HG03045 (cell line): Measurements from ENCODE around the gene IL16.
A peak's percentile ranks its signal among the peaks of the same experiment; 100 is the strongest.
"Not testable (repeated sequence)": the region's sequence is repeated elsewhere in the genome, so short reads cannot be mapped to it uniquely, and the experiment has no call there.

Experiments used
- ATAC-seq: cut with Tn5 transposase; IDR thresholded peaks from one replicate; pipeline ENCODE4 v1.9.1; 2021; ENCODE audit warnings: mild to moderate bottlenecking, moderate library complexity; ENCODE audit not compliant: unreplicated experiment

IL16 gene

DNA sequence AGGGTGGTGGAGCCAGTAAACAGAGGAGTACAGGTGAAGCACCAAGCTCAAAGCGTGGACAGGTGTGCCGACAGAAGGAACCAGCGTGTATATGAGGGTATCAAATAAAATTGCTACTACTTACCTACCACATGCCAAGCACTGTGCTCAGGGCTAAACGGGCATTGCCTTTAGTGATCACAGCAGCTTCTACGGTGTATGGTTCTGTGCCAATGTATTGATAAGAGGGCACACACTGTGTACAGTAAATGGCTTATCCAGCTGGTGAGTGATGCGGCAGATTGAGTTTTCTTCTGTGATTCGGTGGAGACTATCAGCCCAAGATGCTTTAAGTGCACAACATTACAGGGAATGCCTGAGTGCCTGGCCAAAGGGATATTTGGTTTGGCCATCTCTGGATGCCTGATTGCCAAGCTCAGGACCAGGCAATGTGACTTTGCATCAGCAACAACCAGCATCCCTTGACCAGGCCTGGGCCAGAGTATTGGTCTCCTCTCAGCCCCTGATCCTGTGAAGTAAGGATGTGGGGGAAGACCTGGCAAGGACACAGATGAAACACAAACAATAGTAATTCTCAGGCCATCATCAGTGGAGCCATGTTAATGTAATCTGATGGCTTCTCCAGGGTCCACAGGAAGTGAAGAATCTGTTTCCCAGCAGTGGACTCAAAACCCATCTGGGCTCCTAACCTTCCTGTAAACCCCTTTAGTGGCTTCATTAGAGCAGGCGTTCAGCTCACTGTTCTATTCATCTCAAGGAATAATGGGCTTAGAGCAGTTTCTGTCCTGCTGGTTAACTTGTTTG lies 113.2 kb downstream of the IL16 start:
- ATAC-seq = no peak

DNA sequence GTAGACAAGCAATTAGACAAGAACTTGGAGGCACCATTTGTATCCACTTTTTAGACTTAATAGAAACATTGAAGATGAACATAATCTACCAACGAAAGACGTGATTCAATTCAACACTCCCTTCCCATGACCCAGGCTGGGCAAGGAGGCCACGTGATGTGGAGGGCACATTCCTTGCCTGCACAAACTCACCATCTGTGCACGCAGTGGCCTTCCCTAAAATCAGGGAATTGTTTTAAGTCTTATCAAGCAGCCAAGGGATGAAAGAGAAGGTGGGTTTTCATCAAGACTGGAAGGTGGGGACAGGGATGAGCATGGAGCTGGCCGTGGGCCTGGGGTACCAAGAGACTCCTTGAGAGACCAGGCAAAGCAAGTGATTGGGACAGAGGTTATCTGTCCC lies 113.8 kb downstream of the IL16 start:
- no peak for ATAC-seq

- no peak for ATAC-seq
Measured at GRCh38 chr15:81311752-81312464, 115.2 kb downstream of the IL16 start.

GRCh38 chr15:81312790-81313543 lies 116.3 kb downstream of the IL16 start:
- no peak for ATAC-seq

- no peak for ATAC-seq
Measured at GRCh38 chr15:81313686-81314085, 117.0 kb downstream of the IL16 start.

DNA sequence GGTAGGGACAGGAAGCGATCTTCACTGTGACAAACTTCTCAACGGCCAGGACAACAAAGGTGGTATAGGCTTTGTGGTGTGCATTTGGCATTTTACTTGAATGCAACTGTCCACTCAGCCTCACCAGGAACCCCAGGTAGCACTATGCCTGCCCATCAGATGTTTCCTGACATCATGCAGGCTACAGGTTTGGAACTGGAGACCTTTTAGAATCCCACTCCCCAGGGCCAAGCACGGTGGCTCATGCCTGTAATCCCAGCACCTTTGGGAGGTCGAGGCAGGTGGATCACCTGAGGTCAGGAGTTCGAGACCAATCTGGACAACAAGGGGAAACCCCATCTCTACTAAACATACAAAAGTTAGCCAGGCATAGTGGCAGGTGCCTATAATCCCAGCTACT lies 117.7 kb downstream of the IL16 start:
- ATAC-seq = no peak

GRCh38 chr15:81315452-81316175 lies 118.9 kb downstream of the IL16 start:
- no peak for ATAC-seq

GRCh38 chr15:81316267-81316666 lies 119.6 kb downstream of the IL16 start:
- ATAC-seq = no peak

DNA sequence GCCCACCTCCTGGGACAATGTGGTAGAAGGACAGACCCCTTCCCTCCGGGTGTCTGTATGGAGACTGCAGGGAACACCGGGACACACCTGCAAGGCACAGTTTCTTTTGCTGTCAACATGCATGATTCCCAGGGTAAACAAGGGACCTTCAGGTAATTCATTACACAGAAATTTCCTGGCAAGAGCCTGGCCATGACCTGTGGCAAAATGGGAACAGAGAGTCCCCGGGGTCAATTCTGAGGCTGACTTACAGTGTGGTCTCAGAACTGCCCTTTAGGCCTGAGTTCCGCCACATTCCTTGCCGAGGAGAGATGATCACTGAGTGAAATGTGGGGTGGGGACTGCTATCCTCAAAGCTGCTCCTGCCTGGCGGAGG lies 121.0 kb downstream of the IL16 start:
- no peak for ATAC-seq

DNA sequence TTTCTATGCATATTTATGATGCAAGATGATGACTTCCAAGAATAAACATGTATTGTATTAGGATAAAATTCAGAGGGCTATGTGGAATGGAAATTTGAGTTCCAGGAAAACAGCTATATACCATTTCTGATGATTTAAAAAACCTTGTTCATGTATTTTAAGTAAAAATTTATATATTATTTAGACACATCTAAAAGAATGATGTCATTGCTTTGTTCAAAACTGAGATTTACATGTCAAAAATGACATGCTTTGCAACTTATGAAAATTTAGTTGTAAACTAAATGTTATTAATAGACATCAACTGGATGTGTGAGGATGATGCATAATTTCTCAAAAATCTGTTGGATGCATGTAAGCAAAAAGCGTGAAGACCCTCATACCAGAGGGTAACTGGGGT lies 125.0 kb downstream of the IL16 start:
- ATAC-seq = no peak

DNA sequence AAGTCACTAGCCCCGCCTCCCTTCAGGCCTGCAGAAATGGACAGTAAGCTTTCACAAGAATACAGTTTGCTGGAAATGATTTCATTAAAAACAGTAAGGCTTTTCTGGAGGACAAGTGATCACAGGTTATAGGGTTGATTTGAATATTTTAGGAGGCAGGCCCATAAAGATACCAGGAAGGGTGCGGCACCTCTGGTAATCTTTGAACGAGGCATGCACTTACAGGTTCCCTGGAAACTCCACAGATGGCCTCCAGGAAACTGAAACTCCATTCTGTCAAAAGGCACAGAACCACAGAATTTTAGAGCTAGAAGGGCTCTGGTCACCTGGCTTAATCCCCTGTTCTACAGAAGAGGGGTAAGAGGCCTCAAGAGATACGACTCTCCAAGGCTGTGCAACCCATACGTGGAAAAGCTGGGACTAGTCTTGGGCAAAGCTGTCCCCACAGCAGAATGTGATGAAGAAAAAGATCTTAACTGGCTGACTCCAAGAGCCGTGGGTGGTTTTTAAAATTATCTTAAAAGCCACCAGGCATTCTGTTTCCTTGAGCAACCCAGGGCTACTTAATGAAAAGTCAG lies 126.1 kb downstream of the IL16 start:
- ATAC-seq = no peak

- peak; percentile 18 for ATAC-seq
Measured at GRCh38 chr15:81323559-81323943, 126.9 kb downstream of the IL16 start.

DNA sequence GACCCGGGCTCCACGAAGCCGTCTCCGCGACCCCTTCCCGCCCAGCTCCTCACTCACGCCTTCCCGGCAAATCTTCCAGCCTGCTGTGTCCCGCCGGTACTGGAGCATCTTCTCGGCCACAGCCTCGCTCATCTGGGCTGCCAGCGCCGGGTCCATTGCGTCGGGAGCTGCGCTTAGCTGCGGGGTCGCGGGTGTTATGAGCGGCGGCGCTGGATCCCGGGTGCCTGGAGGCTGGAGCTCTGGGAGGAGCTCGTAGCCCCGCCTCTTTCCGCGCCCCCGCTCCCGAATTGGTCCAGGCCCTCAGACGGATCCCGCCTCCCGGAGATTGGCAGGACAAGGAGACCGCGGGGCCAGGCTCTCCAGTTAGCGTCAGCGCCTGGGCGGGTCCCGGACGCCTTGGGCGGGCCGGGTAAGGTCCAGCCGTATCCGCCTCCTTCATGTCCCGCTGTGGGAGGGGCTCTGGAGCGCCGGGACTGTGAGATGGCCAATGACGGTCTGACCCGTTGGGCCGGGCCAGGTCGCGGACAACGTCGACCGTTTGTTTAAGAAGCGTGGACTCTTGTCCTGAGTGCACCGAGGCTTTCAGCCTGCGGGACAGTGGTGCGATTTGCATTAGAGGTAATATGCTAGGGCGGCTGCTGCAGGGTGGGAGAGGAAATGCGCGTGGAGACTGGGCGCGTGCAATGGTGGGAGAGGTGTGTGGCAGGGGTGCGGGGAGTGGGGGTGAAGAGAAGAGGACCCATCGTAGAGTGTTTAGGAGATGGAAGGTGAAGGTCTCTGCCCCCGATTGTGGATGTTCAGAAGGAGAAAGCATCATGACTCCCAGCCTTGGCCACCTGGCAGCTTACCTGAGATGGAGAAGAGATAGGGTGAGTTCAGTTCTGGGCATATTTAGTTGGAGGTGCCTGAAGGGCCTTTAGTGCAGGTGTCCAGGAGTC lies 127.5 kb downstream of the IL16 start, which contains the start of gene STARD5:
STARD5 (minus strand) TSS at position 198 of the 938 bp plus-strand sequence; CDS start at position 156, 42 bp downstream.
- peak; percentile 99 for ATAC-seq

DNA sequence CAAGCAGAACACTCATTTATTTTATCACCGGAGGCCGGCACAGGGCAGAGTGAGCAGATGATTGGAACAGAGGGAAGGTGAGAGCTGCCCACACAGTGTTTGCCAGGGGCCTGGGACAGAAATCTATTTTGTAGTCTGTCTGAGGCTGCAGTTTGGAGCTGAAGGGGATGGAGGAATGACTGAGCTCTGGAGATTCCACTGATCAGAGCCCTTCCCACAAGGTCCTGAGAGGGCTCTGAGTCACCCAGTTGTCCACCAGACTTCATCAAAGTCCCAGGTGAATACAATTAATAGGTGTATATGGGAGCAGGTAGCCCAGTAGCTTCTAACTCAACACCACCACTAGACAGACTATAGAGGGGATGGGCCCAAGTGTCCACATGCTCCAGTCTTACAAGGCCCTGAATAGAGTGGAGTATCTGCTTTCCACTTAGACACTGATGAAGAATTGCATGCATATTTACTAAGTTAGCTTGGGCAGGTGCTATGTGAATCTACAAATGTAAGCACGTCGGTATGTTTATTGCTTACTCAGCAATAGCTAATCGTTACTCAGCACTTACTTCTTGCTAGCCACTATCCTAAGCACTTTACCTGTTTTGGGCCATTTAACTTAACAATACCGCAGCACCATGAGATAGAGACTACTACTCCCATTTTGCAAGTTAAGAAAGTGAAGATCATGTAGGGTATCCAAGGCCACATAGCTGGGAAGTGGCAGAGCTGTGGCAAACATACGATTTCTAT lies 130.0 kb downstream of the IL16 start:
- no peak for ATAC-seq

- no peak for ATAC-seq
Measured at GRCh38 chr15:81327516-81327915, 130.8 kb downstream of the IL16 start.

GRCh38 chr15:81329446-81329845 lies 132.8 kb downstream of the IL16 start:
- no peak for ATAC-seq

GRCh38 chr15:81330366-81331090 lies 133.8 kb downstream of the IL16 start:
- no peak for ATAC-seq

GRCh38 chr15:81331141-81331540 lies 134.5 kb downstream of the IL16 start:
- ATAC-seq = not testable (repeated sequence)
